ENCODE measurements around the gene GPR155.

The GPR155 gene

DNA sequence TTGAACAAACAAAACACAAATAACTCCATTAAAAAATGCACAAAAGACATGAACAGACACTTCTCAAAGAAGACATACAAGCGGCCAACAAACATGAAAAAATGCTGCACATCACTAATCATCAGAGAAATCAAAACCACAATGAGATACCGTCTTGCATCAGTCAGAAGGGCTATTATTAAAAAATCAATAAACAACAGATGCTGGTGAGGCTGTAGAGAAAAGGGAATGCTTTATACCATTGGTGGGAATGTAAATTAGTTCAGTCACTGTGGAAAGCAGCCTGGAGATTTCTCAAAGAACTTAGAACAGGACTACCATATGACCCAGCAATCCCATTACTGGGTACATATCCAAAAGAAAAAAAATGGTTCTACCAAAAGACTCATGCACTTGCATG, 37.8 kb downstream of the GPR155 start:
- no peak for TF ChIP-seq CTCF (conservative IDR thresholded peaks at IDR 0.05; ENCODE audit: low read depth, low read length)
- DNase-seq (ENCODE audit: low read depth), result no peak
- H3K4me3 ChIP-seq (ENCODE audit: low read length), result no peak overlapping the region

DNA sequence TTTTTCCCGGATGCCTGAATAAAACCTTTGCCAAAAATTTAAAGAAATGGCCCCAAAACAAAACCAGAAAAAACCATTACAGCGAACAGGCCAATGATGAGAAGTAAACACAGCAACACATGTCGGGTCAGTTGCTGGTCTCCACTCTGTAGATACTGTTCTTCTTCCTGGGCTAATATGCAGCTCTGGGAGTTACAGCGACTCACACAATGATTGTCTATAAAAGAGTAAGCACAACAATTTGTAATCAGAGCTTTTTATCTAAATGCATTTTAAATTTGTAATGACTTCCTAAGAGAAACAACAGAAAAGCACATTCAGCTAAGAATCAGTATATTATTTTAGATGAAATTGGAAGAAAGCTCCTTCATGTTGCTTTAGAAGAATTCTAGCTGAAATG, 40.3 kb downstream of the GPR155 start:
- TF ChIP-seq CTCF (conservative IDR thresholded peaks at IDR 0.05; ENCODE audit: low read depth, low read length), result no peak
- DNase-seq (ENCODE audit: low read depth), result no peak
- H3K4me3 ChIP-seq (ENCODE audit: low read length), result no peak overlapping the region

DNA sequence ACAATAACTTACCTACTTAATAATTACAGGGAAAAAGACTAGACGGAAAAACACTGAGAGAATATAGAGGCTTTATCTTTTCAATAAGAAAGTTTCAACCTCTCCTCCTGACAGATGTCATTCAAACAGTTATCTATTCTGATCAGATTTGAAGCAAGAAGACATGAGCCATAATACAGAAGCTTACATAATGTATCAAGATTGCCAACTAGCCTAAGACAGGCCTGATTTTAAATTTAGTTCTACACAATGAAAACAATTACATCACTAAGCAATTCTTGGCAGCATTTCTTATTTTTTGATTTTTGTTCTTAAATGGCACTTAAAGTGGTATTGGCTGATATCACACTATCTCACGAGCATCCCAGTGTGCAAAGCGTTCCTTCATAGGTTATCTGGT, 41.6 kb downstream of the GPR155 start:
- DNase-seq (ENCODE audit: low read depth), result no peak
- no peak for TF ChIP-seq CTCF (conservative IDR thresholded peaks at IDR 0.05; ENCODE audit: low read depth, low read length)
- H3K4me3 ChIP-seq (ENCODE audit: low read length), result no peak overlapping the region

DNA sequence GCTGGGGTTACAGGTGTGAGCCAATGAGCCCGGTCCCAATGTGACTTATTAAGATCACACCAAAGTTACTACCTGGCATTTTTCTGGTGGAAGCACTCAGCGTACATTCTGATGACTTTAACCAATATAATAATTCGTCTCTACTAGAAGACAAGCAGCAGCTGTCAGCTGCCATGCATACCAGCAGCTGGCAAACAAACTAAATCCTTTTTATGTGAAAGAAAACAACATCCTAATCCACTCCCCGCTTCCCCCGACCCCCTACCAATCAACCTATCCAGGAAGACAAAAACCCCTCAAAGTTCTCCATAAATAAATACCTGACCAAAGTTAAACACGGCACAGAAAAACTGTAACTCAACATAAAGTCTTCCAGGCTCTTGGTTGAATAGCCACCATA, 42.1 kb downstream of the GPR155 start:
- H3K4me3 ChIP-seq (ENCODE audit: low read length), result no peak overlapping the region
- no peak for DNase-seq (ENCODE audit: low read depth)
- TF ChIP-seq CTCF (conservative IDR thresholded peaks at IDR 0.05; ENCODE audit: low read depth, low read length), result no peak

DNA sequence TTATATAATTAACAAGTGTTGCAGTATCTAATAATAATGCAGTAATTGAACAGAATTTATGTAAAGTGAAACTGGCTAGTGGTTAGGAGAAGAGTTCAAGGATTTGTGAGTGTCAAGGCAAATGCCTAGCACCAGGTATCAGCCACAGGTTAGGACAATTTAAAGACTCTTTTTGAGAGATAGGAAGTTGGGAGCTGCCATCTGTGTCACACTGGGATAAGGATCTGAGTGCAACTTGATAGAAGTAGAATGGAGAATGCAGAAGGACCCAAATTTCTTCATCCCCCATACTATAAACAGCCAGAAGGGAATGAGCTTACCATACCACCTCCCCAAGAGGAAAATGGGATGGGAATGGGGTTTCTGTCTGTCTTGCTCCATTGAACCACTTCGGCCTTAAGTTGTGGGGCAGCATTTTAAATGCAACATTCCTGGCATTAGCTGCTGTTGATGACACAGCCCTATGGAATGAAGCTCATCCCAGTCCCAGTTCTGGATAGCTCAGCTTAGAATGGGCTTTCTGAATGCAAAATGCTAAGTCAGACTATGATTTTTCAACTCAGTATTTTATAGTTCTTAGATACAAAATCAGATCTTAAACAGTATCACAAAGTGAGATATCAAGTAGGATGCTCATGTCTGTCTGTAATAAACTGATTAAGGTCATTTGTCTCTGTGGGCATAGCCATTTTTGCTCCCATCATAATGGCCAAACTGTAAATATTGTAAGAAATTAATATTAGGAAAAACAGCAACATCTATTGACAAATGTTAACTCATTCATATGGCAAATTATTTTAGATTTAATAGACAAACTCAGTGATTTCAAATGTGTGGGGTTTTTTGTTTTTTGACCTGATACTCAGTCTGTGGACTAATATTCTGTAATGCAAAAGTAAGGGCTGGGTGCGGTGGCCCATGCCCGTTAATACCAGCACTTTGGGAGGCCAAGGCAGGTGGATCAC, 44.0 kb downstream of the GPR155 start:
- TF ChIP-seq CTCF (conservative IDR thresholded peaks at IDR 0.05; ENCODE audit: low read depth, low read length), result no peak
- H3K4me3 ChIP-seq (ENCODE audit: low read length), result no peak overlapping the region
- peak; percentile 24 for DNase-seq (ENCODE audit: low read depth)

GRCh38 chr2:174439950-174440349, 46.9 kb downstream of the GPR155 start:
- no peak for DNase-seq (ENCODE audit: low read depth)
- TF ChIP-seq CTCF (conservative IDR thresholded peaks at IDR 0.05; ENCODE audit: low read depth, low read length), result no peak
- H3K4me3 ChIP-seq (ENCODE audit: low read length), result no peak overlapping the region

DNA sequence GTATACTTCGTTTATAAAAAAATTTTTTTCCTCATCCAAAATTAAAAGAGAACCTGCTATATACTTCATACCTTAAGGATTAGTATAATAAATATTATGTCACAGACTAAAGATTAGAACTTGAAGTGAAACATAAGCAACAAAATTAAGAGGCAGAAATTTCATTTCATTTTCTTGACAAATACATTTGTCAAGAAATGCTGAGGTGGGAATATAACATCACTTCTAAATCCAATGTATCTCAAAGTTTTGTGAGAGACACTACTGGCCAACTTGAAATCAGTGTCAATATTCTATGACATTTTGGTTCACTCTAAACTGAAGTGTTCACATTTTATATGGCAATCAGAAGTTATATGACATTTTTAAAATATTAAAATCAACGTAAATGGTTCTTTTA, 47.5 kb downstream of the GPR155 start:
- DNase-seq (ENCODE audit: low read depth), result no peak
- no peak overlapping the region for H3K4me3 ChIP-seq (ENCODE audit: low read length)
- TF ChIP-seq CTCF (conservative IDR thresholded peaks at IDR 0.05; ENCODE audit: low read depth, low read length), result no peak
